ENCODE results near the gene RSL1D1. TPM values are rescaled to one million over a fixed set of nuclear protein-coding genes. Genes with fewer than 3 reads are reported as not detected.

The RSL1D1 gene
- total RNA-seq, 1 experiment from 2014 or later, result 195 TPM

- POLR2A ChIA-PET, result interaction anchor here (0.6 kb wide), 2 partner anchors 17 to 44 kb away, joined by 3 to 11 read pairs; no protein-coding TSS in a partner anchor
- Histone ChIP-seq H3K27me3 (ENCODE audit: control insufficient read depth, insufficient read depth, low read length) (no peaks in the 10 kb centered on the region), H3K4me1 (ENCODE audit: control insufficient read depth, insufficient read depth, low read length) (peaks cover 8% of the 10 kb centered on the region; the same call in 1 of the 2 replicates), H3K36me3 (ENCODE audit: control insufficient read depth, insufficient read depth, low read length) (peaks cover 49% of the 10 kb centered on the region), H3K9me3 (ENCODE audit: control insufficient read depth, insufficient read depth, low read depth, low read length) (no peaks in the 10 kb centered on the region), H3K4me3 (ENCODE audit: low read depth in 2 of 2, low read length in 2 of 2) (no peak overlapping the region), H3K27ac (ENCODE audit: low read length) (no peak overlapping the region; the same call in 1 of the 2 replicates)
- ATAC-seq (no peak), DNase-seq (ENCODE audit: low read depth, low spot score) (no peak)
- in situ Hi-C loops (cut with HindIII; ENCODE audit: low pct_unique_long_range_greater_than_20kb, low sequenced_read_pairs) (no loop called here), intact Hi-C loops (cut with micrococcal nuclease; ENCODE audit: unreplicated experiment) (no loop called here)
- TF ChIP-seq REST (IDR thresholded peaks at IDR 0.05; ENCODE audit: insufficient read depth in 1 of 2, low read depth in 2 of 2, low read length in 1 of 2) (no peak), TCF7L2 (IDR thresholded peaks at IDR 0.05; ENCODE audit: low read depth, low read length) (no peak)
- CTCF ChIA-PET, result no interaction called here
- no TSS peak for BruUV-seq (replicated peaks)
Measured at GRCh38 chr16:11848842-11849241, 2.5 kb downstream of the RSL1D1 start.

GRCh38 chr16:11844499-11844898 is 6.8 kb downstream of the RSL1D1 start:
- POLR2A ChIA-PET, result no interaction called here
- no peak for ATAC-seq

GRCh38 chr16:11843861-11844260 is 7.5 kb downstream of the RSL1D1 start:
- ChIA-PET CTCF (no interaction called here), POLR2A (interaction anchor here (0.6 kb wide), 1 partner anchor 80 kb away, joined by 3 read pairs; no protein-coding TSS in a partner anchor)
- H3K27me3 ChIP-seq (ENCODE audit: control insufficient read depth, insufficient read depth, low read length), result no peaks in the 10 kb centered on the region
- BruUV-seq (replicated peaks), result no TSS peak
- in situ Hi-C loops (cut with HindIII; ENCODE audit: low pct_unique_long_range_greater_than_20kb, low sequenced_read_pairs), result no loop called here
- peaks cover 53% of the 10 kb centered on the region for H3K36me3 ChIP-seq (ENCODE audit: control insufficient read depth, insufficient read depth, low read length)
- H3K27ac ChIP-seq (ENCODE audit: low read length), result no peak overlapping the region
- no peaks in the 10 kb centered on the region; the same call in 1 of the 2 replicates for H3K4me1 ChIP-seq (ENCODE audit: control insufficient read depth, insufficient read depth, low read length)
- DNase-seq (ENCODE audit: low read depth, low spot score) (no peak), ATAC-seq (no peak)
- no peak for TF ChIP-seq CTCF (IDR thresholded peaks at IDR 0.05)
- TF ChIP-seq POLR2AphosphoS5 (IDR thresholded peaks at IDR 0.05; ENCODE audit: low read depth, low read length), result no peak
- TF ChIP-seq SIN3A (IDR thresholded peaks at IDR 0.05; ENCODE audit: borderline replicate concordance, insufficient read depth, low read depth, low read length), result no peak
- no peak for TF ChIP-seq REST (IDR thresholded peaks at IDR 0.05; ENCODE audit: insufficient read depth in 1 of 2, low read depth in 2 of 2, low read length in 1 of 2)
- TF ChIP-seq TCF7L2 (IDR thresholded peaks at IDR 0.05; ENCODE audit: low read depth, low read length), result no peak
- no peaks in the 10 kb centered on the region for H3K9me3 ChIP-seq (ENCODE audit: control insufficient read depth, insufficient read depth, low read depth, low read length)
- no peak overlapping the region for H3K4me3 ChIP-seq (ENCODE audit: low read depth in 2 of 2, low read length in 2 of 2)
- intact Hi-C loops (cut with micrococcal nuclease; ENCODE audit: unreplicated experiment), result no loop called here

More at GRCh38 chr16:11844499-11844898, 6.8 kb downstream of the RSL1D1 start:
- Histone ChIP-seq H3K9me3 (ENCODE audit: control insufficient read depth, insufficient read depth, low read depth, low read length) (no peaks in the 10 kb centered on the region), H3K4me1 (ENCODE audit: control insufficient read depth, insufficient read depth, low read length) (peaks cover 1% of the 10 kb centered on the region; the same call in 1 of the 2 replicates), H3K4me3 (ENCODE audit: low read depth in 2 of 2, low read length in 2 of 2) (no peak overlapping the region), H3K27me3 (ENCODE audit: control insufficient read depth, insufficient read depth, low read length) (no peaks in the 10 kb centered on the region), H3K27ac (ENCODE audit: low read length) (no peak overlapping the region), H3K36me3 (ENCODE audit: control insufficient read depth, insufficient read depth, low read length) (peaks cover 56% of the 10 kb centered on the region)
- DNase-seq (ENCODE audit: low read depth, low spot score), result no peak
- CTCF ChIA-PET, result no interaction called here
- in situ Hi-C loops (cut with HindIII; ENCODE audit: low pct_unique_long_range_greater_than_20kb, low sequenced_read_pairs), result no loop called here
- TF ChIP-seq POLR2AphosphoS5 (IDR thresholded peaks at IDR 0.05; ENCODE audit: low read depth, low read length) (no peak), CTCF (IDR thresholded peaks at IDR 0.05) (no peak), TCF7L2 (IDR thresholded peaks at IDR 0.05; ENCODE audit: low read depth, low read length) (no peak)
- intact Hi-C loops (cut with micrococcal nuclease; ENCODE audit: unreplicated experiment), result no loop called here
- no TSS peak for BruUV-seq (replicated peaks)
